GM19324 (cell line): ENCODE results near the gene PAK5.

ENCODE experiments used
- ATAC-seq: cut with Tn5 transposase; IDR thresholded peaks from one replicate; pipeline ENCODE4 v1.9.1; 2021; ENCODE audit warnings: mild to moderate bottlenecking, moderate library complexity; ENCODE audit not compliant: unreplicated experiment, low FRiP score

Gene PAK5

GRCh38 chr20:9628589-9628988, 210.3 kb downstream of the PAK5 start:
- ATAC-seq: no peak

DNA sequence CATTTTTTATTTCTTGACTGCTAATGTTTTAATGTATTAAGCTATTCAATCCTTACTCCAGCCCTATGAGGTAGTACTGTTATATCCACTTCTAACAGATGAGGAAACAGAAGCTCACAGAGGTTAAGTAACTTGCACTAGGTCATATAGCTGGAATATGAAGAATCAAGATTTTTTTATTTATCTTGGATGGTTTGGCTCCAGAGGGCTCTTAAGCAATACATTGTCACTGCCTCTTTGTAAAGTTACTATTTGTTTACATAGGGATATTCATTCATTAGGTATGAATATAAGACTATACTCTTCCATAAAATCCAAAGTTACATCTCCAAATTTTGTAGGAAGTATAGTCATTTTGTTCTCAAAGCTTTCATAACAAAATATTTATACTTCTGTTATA, 210.7 kb downstream of the PAK5 start:
- ATAC-seq: no peak

GRCh38 chr20:9627219-9627618, 211.7 kb downstream of the PAK5 start:
- ATAC-seq: no peak

GRCh38 chr20:9626357-9626756, 212.5 kb downstream of the PAK5 start:
- no peak for ATAC-seq

GRCh38 chr20:9617940-9618339, 220.9 kb downstream of the PAK5 start:
- ATAC-seq: no peak

DNA sequence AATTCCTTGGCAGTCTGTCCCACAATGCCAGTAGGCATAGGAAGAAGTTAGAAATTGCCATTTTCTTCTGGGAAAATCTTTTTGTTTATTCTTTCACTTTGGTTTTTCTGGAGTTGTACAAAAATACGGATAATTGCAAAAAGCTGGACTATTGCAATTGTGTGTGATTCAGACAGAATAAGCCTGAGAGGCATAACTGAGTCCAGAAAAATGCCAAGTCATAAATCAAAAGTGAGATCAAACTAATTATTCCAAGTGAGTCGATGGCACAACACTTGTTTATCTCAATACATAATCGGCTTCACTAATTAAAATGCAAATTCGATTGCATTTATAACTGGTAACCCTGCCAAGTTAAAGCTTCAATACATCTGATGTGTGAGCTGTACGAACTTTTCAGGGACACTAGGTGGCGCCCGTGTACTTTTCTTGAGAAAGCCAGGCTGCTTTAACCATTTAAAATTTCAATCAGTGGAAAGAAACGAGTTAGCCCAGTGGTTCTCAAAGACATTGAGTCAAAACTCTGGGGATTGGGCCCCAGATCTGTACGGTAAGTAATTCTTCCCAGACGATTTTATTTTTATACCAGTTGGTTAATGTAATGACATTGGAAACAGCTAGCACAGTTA, 221.9 kb downstream of the PAK5 start:
- no peak for ATAC-seq

- peak; percentile 32 for ATAC-seq
Measured at GRCh38 chr20:9616455-9616805, 222.4 kb downstream of the PAK5 start.

- ATAC-seq: peak; percentile 97
Measured at GRCh38 chr20:9615766-9616454, 223.0 kb downstream of the PAK5 start.

DNA sequence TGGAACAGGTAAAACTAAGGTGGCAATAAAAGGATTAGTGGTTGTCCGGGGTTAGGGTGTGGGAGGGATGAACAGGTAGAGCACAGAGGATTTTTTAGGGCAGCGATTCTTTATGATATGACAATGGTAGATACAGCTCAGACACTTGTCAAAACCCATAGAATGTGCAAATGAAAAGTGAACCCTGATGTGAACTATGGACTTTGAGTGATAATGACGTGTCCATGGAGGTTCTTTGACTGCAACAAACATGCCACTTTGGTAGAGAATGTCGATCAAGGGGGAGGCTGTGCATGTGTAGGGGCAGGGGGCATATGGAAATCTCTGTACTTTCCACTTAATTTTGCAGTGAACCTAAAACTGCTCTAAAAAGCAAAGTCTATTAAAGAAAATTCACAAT, 223.8 kb downstream of the PAK5 start:
- no peak for ATAC-seq

GRCh38 chr20:9613871-9614270, 225.0 kb downstream of the PAK5 start:
- no peak for ATAC-seq

DNA sequence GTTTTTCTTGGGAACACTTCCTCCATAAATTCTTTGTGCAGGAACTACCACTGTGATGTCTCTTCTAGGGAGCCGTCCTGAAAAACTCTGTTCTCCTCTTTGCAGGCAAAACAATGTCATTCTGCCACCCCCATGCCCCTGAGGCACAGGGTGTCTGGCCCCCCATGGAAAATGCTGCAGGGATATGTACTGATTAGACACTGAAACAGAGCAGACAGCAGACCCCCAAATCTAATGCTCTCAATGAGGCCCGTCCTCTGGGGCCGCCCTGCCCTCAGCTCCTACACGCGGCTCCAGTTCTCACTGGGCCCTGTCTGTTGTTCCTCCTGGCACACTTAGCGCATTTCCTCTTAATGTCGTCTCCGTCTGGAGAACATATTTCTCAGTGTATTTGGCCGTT, 227.0 kb downstream of the PAK5 start:
- no peak for ATAC-seq

GRCh38 chr20:9610665-9611064, 228.2 kb downstream of the PAK5 start:
- no peak for ATAC-seq

DNA sequence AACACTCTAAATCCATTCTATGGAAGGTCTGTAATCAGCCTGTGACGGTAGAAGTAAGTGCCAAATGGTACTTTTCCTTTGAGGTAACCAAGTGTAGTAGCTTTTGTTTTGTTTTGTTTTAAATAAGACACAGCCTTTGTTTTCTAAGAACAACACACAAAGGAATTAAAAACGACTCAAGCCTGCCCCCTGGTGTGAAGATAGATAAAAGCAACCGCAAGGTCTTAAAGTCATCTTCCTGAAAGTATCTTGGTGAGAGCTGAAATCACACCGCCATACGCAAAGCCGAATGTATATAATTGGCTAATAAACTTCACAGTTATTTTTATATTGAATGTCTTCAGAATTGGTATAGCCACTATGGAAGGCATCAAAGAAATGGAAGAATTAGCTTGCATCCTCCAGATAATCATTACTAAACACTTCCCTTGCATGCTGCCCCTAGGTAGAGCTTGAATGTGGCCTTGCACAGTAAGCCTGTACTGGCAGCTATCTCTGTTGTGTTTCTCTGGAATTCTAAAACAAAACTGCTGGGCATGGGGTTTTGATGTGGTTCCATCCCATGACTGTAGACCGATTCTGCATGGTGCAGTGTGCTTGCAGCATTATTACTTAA, 228.9 kb downstream of the PAK5 start:
- no peak for ATAC-seq

- ATAC-seq: no peak
Measured at GRCh38 chr20:9608639-9609340, 230.1 kb downstream of the PAK5 start.

DNA sequence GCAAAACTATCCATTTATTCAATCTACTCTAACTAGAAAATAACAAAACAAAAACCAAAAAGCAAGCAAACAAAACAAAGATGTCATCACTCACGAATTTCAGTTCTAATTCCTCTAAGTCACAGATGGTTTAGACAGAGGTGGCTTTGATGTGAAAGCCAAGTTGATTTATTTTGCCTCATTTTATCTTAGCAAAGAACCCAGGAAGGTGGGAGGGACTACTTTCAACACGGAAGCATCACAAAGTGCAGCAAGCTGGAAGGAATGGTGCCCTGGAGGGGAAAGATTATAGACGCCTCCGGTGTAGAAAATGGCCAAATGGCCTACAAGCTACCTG, 236.1 kb downstream of the PAK5 start:
- peak; percentile 43 for ATAC-seq

GRCh38 chr20:9600562-9600961, 238.3 kb downstream of the PAK5 start:
- no peak for ATAC-seq

DNA sequence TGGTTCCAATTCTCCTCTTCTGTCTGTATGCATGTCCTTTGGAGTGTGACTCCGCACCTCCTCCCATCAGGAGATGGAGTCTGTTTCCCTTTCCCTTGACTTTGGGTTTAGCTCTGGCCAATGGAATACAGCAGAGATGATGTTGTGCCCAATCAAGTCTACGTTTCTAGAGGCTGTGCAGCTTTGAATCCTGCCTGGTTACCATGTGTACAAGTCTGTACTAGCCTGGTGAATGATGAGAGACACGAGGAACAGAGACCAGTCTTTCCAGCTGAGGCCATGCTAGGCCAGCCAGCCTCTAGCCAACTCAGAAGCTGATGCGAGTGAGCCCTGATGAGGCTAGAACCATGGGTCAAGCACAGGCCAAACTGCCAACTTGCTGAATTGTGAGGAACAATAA, 241.3 kb downstream of the PAK5 start:
- no peak for ATAC-seq

DNA sequence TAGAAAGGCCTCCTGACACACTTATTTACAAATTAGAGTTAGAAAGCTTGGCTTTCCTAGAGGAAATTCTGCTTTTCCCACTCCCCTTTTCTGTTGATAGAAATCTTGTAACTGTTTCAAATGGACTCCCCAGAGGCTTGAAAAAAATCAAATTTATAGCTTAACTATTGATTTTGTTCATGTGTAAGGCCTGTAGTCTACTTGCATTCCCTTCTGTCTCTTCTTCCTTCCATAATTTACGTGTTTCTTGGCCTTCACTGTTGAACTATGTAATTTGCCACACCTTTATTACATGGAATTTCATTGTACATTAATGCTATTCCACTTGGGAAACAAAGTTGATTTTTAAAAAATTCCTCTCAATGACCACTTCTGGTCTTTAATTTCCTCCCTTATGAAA, 243.1 kb downstream of the PAK5 start:
- no peak for ATAC-seq

DNA sequence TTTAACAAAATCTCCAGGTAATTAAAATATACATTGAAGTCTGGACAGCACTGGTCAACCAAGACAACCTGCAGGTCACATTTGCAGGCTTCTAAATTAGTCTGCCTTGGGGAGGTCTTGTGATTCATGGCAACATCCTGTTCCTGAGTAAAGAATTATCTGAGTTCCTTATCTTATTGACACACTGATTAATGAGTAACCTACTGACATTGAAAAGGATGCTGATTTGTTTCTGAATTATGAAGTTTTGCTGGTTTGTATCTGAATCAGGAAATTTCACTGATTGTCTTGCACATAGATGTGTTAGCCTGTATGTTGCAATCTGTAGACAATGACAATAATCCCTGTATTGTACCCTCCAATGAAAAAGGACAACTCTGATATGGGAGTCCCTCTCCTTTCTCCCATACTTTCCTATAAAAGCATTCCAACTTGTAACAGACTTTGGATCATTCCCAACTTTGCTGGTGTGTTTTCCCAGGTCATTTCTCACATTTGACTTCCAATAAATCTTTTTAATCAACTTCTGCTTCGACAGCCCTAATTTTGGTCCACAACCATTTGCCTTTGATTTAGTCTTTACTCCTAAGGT, 244.5 kb downstream of the PAK5 start:
- ATAC-seq: no peak

- no peak for ATAC-seq
Measured at GRCh38 chr20:9592419-9592818, 246.5 kb downstream of the PAK5 start.

DNA sequence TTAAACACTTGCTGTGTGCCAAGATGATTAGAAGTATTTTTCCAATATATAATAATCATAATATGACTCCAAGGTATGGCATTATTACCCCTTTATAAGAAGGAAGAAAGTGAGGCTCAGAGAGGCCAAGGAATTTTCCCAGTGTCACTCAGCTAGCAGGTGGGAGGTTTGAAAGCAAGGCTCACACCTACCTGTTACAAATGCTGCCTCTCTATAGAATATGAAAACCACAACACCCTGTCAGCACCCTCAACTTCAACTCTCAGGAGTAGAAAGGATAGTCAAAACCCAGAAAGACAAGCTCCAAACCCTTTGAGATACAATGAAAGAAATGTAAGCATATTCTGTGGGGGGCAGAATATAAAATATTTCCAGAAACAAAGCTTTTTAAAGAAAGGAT, 247.8 kb downstream of the PAK5 start:
- no peak for ATAC-seq
